Neural cell (in vitro differentiated cells): ENCODE measurements around the gene NOTCH2. TPM values are rescaled to one million over a fixed set of nuclear protein-coding genes. Genes with fewer than 3 reads are reported as not detected.

Experiments used
- H2AFZ ChIP-seq: fragments of 200-600, 300-800 bp; sonication (generic), shearing (Covaris generic); 2 replicates; pipeline ENCODE4 v1.6.0; 2014; ENCODE audit warnings: low read depth, mild to moderate bottlenecking, antibody characterized with exemption, low read length, moderate library complexity
- H3F3A ChIP-seq: fragments of 200-600 bp; shearing (Covaris generic); 2 replicates; pipeline ENCODE4 v1.6.1; 2016; ENCODE audit warnings: mild to moderate bottlenecking, moderate library complexity, mixed read lengths, antibody characterized with exemption, low read length; ENCODE audit not compliant: insufficient read depth, poor library complexity, severe bottlenecking
- H3K27ac ChIP-seq: fragments of 200-600, 300-800 bp; sonication (generic), shearing (Covaris generic); 2 replicates; pipeline ENCODE4 v1.5.1; 2014; ENCODE audit warnings: mild to moderate bottlenecking, low read length, moderate library complexity
- H3K27me3 ChIP-seq: fragments of 300-800, 200-600 bp; sonication (generic), shearing (Covaris generic); 2 replicates; pipeline ENCODE4 v1.6.0; 2014; ENCODE audit warnings: mild to moderate bottlenecking, low read depth, low read length, moderate library complexity; ENCODE audit not compliant: insufficient read depth
- H3K36me3 ChIP-seq: fragments of 300-800, 200-600 bp; sonication (generic), shearing (Covaris generic); 2 replicates; pipeline ENCODE4 v1.5.1; 2014; ENCODE audit warnings: mild to moderate bottlenecking, antibody characterized with exemption, low read length, moderate library complexity; ENCODE audit not compliant: insufficient read depth
- H3K4me2 ChIP-seq: fragments of 300-800, 200-600 bp; sonication (generic), shearing (Covaris generic); 2 replicates; pipeline ENCODE4 v1.6.0; 2014; ENCODE audit warnings: mild to moderate bottlenecking, low read length
- H3K4me3 ChIP-seq: fragments of 300-800, 200-600 bp; sonication (generic), shearing (Covaris generic); 2 replicates; pipeline ENCODE4 v1.5.1; 2014; ENCODE audit warnings: mild to moderate bottlenecking, low read length, moderate library complexity
- H3K79me2 ChIP-seq: fragments of 200-600 bp; shearing (Covaris generic); replicated peaks from 2 replicates; pipeline ENCODE4 v1.6.0; 2014; ENCODE audit warnings: mild to moderate bottlenecking, low read length, moderate library complexity; ENCODE audit not compliant: insufficient read depth
- H3K9ac ChIP-seq: fragments of 300-800, 200-600 bp; sonication (generic), shearing (Covaris generic); 2 replicates; pipeline ENCODE4 v1.6.1; 2016; ENCODE audit warnings: mild to moderate bottlenecking, low read length, mixed read lengths
- H3K9me2 ChIP-seq: fragments of 200-600 bp; shearing (Covaris generic); 2 replicates; pipeline ENCODE4 v1.6.1; 2016; ENCODE audit warnings: mild to moderate bottlenecking, low read length, mixed read lengths; ENCODE audit not compliant: insufficient read depth
- H3K9me3 ChIP-seq: fragments of 200-600, 300-800 bp; sonication (generic), shearing (Covaris generic); 2 replicates; pipeline ENCODE4 v1.6.1; 2016; ENCODE audit warnings: mild to moderate bottlenecking, mixed run types, low read length, moderate library complexity, mixed read lengths
- H4K20me1 ChIP-seq: fragments of 200-600 bp; shearing (Covaris generic); 2 replicates; pipeline ENCODE4 v1.6.1; 2016; ENCODE audit warnings: mild to moderate bottlenecking, mixed run types; ENCODE audit not compliant: insufficient read depth
- EP300 ChIP-seq: fragments of 450-650 bp; conservative IDR thresholded peaks from 2 replicates; pipeline ENCODE4 v1.6.1; 2014; ENCODE audit warnings: antibody characterized with exemption, mild to moderate bottlenecking, moderate library complexity; ENCODE audit not compliant: poor library complexity, severe bottlenecking
- EZH2 ChIP-seq: fragments of 200-600, 300-800 bp; shearing (Covaris generic), sonication (generic); IDR thresholded peaks from 2 replicates; pipeline ENCODE4 v1.6.1; 2014; ENCODE audit warnings: antibody characterized with exemption, low read length, borderline replicate concordance, mild to moderate bottlenecking; ENCODE audit not compliant: insufficient read depth, poor library complexity, severe bottlenecking
- MXI1 ChIP-seq: fragments of 450-650 bp; conservative IDR thresholded peaks from 2 replicates; pipeline ENCODE4 v1.6.1; 2014; ENCODE audit warnings: antibody characterized with exemption, mild to moderate bottlenecking; ENCODE audit not compliant: poor library complexity, severe bottlenecking
- POLR2AphosphoS5 ChIP-seq: IDR thresholded peaks from 2 replicates; pipeline ENCODE4 v1.6.1; 2012
- RAD21 ChIP-seq: fragments of 450-650 bp; conservative IDR thresholded peaks from 2 replicates; pipeline ENCODE4 v1.6.1; 2014; ENCODE audit warnings: antibody characterized with exemption, mild to moderate bottlenecking, moderate library complexity
- SMC3 ChIP-seq: fragments of 450-650 bp; conservative IDR thresholded peaks from 2 replicates; pipeline ENCODE4 v1.6.1; 2014; ENCODE audit warnings: antibody characterized with exemption, mild to moderate bottlenecking, moderate library complexity; ENCODE audit not compliant: poor library complexity
- TAF1 ChIP-seq: IDR thresholded peaks from 2 replicates; pipeline ENCODE4 v1.6.1; 2012; ENCODE audit warnings: low read depth
- polyA plus RNA-seq: library from polyadenylated mRNA; depleted of rRNA; stranded (reverse); fragments of >200 nt; gene quantifications from 2 replicates; pipeline ENCODE4 v1.2.3, GENCODE V29; 2014
- TF ChIP-seq, protein P1 (sequence below): IDR thresholded peaks from 2 replicates; pipeline ENCODE4 v1.6.1; 2012; ENCODE audit warnings: borderline replicate concordance
- TF ChIP-seq, protein P2 (sequence below): fragments of 450-650 bp; IDR thresholded peaks from 2 replicates; pipeline ENCODE4 v1.5.1; 2014; ENCODE audit warnings: antibody characterized with exemption, mild to moderate bottlenecking, moderate library complexity; ENCODE audit not compliant: poor library complexity, severe bottlenecking

NOTCH2 gene
- polyA plus RNA-seq, 1 donor from 2014 or later = 0.73 TPM

- Histone ChIP-seq H3K27ac (no peak overlapping the region), H3K9me2 (no peaks in the 10 kb centered on the region), H3K9ac (no peak overlapping the region), H3K4me2 (no peak overlapping the region), H3K36me3 (no peaks in the 10 kb centered on the region), H2AFZ (no peak overlapping the region), H3K79me2 (no peaks in the 10 kb centered on the region), H3F3A (no peaks in the 10 kb centered on the region), H3K4me3 (no peak overlapping the region), H3K9me3 (no peaks in the 10 kb centered on the region), H3K27me3 (no peaks in the 10 kb centered on the region), H4K20me1 (no peaks in the 10 kb centered on the region)
- TF ChIP-seq POLR2AphosphoS5 = no peak
- TF ChIP-seq, protein P1, sequence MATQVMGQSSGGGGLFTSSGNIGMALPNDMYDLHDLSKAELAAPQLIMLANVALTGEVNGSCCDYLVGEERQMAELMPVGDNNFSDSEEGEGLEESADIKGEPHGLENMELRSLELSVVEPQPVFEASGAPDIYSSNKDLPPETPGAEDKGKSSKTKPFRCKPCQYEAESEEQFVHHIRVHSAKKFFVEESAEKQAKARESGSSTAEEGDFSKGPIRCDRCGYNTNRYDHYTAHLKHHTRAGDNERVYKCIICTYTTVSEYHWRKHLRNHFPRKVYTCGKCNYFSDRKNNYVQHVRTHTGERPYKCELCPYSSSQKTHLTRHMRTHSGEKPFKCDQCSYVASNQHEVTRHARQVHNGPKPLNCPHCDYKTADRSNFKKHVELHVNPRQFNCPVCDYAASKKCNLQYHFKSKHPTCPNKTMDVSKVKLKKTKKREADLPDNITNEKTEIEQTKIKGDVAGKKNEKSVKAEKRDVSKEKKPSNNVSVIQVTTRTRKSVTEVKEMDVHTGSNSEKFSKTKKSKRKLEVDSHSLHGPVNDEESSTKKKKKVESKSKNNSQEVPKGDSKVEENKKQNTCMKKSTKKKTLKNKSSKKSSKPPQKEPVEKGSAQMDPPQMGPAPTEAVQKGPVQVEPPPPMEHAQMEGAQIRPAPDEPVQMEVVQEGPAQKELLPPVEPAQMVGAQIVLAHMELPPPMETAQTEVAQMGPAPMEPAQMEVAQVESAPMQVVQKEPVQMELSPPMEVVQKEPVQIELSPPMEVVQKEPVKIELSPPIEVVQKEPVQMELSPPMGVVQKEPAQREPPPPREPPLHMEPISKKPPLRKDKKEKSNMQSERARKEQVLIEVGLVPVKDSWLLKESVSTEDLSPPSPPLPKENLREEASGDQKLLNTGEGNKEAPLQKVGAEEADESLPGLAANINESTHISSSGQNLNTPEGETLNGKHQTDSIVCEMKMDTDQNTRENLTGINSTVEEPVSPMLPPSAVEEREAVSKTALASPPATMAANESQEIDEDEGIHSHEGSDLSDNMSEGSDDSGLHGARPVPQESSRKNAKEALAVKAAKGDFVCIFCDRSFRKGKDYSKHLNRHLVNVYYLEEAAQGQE = no peak
- TF ChIP-seq, protein P2, sequence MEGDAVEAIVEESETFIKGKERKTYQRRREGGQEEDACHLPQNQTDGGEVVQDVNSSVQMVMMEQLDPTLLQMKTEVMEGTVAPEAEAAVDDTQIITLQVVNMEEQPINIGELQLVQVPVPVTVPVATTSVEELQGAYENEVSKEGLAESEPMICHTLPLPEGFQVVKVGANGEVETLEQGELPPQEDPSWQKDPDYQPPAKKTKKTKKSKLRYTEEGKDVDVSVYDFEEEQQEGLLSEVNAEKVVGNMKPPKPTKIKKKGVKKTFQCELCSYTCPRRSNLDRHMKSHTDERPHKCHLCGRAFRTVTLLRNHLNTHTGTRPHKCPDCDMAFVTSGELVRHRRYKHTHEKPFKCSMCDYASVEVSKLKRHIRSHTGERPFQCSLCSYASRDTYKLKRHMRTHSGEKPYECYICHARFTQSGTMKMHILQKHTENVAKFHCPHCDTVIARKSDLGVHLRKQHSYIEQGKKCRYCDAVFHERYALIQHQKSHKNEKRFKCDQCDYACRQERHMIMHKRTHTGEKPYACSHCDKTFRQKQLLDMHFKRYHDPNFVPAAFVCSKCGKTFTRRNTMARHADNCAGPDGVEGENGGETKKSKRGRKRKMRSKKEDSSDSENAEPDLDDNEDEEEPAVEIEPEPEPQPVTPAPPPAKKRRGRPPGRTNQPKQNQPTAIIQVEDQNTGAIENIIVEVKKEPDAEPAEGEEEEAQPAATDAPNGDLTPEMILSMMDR = no peak
- no peak for TF ChIP-seq SMC3
- no peak for TF ChIP-seq RAD21
- no peak for TF ChIP-seq MXI1
- no peak for TF ChIP-seq TAF1
- no peak for TF ChIP-seq EP300
- TF ChIP-seq EZH2 = no peak
Observed at GRCh38 chr1:119987112-119987511, 82.3 kb downstream of the NOTCH2 start.

GRCh38 chr1:119986007-119986497 is 83.4 kb downstream of the NOTCH2 start:
- no peaks in the 10 kb centered on the region for H3K9me3 ChIP-seq
- no peaks in the 10 kb centered on the region for H3K27me3 ChIP-seq
- H3K4me2 ChIP-seq = no peak overlapping the region
- H2AFZ ChIP-seq = no peak overlapping the region
- H3K27ac ChIP-seq = no peak overlapping the region
- no peaks in the 10 kb centered on the region for H3K79me2 ChIP-seq
- TF ChIP-seq RAD21 (no peak), SMC3 (no peak), EZH2 (no peak), MXI1 (no peak), TAF1 (no peak), POLR2AphosphoS5 (no peak), EP300 (no peak)
- TF ChIP-seq, protein P2 = no peak
- TF ChIP-seq, protein P1 = no peak
- no peaks in the 10 kb centered on the region for H3F3A ChIP-seq
- H3K4me3 ChIP-seq = no peak overlapping the region
- no peaks in the 10 kb centered on the region for H3K9me2 ChIP-seq
- no peak overlapping the region for H3K9ac ChIP-seq
- H3K36me3 ChIP-seq = no peaks in the 10 kb centered on the region
- H4K20me1 ChIP-seq = no peaks in the 10 kb centered on the region
